GM12878 (cell line): ENCODE data around the gene PHC2. TPM values are rescaled to one million over a fixed set of nuclear protein-coding genes. Genes with fewer than 3 reads are reported as not detected.

Source experiments
- ATAC-seq: fragments of 200-7000 bp; cut with Tn5 transposase; 3 replicates; pipeline ENCODE4 v1.9.1; 2020; ENCODE audit warnings: mild to moderate bottlenecking, moderate library complexity
- BruUV-seq: library from RNA; stranded (reverse); fragments of 400-500 nt; replicated peaks from 2 replicates; lab custom pipeline; 2021; lab: Mats Ljungman, UMichigan
- CTCF ChIA-PET: fragments of 300-600 bp; sonication (Branson Sonifier 250); formaldehyde crosslinking; extraction: SDS; loops from one replicate; lab custom pipeline; 2021; ENCODE audit warnings: inconsistent platforms; lab: Yijun Ruan, JAX
- POLR2A ChIA-PET: fragments of 350-600 bp; formaldehyde crosslinking; extraction: SDS; loops from one replicate; lab custom pipeline; 2021; ENCODE audit warnings: inconsistent platforms; lab: Charles Lee
- RAD21 ChIA-PET: fragments of 300-600 bp; sonication (Branson Sonifier 250); formaldehyde crosslinking; loops from one replicate; lab custom pipeline; 2023; ENCODE audit warnings: antibody characterized with exemption; ENCODE audit not compliant: unreplicated experiment; lab: Charles Lee
- SMC1A ChIA-PET: fragments of 300-600 bp; sonication (Branson Sonifier 250); formaldehyde crosslinking; loops from one replicate; lab custom pipeline; 2023; ENCODE audit not compliant: unreplicated experiment, uncharacterized antibody; lab: Charles Lee
- DNase-seq: peaks from one replicate; pipeline ENCODE4 v3.0.0-alpha.2; 2011; ENCODE audit warnings: low read depth, low spot score
- FAIRE-seq: peaks from 3 replicates; lab custom pipeline; 2011; peaks lifted over from hg19 to GRCh38; lab: Jason Lieb, UNC
- H2AFZ ChIP-seq: 2 replicates; pipeline ENCODE4 v1.6.0; 2011; ENCODE audit warnings: low read depth, low read length, control low read depth; ENCODE audit not compliant: control insufficient read depth
- H3K27ac ChIP-seq: 2 replicates; pipeline ENCODE4 v1.5.1; 2011; ENCODE audit warnings: control low read depth; ENCODE audit not compliant: control insufficient read depth, insufficient read depth
- H3K27me3 ChIP-seq, 2 experiments: replicated peaks in 1 of 2; 2 replicates each; pipeline versions ENCODE4 v1.6.0 to v1.6.1; 2011; ENCODE audit warnings: low read length in 1 of 2; ENCODE audit not compliant: control insufficient read depth in 2 of 2, insufficient read depth in 2 of 2
- H3K36me3 ChIP-seq, 2 experiments: 2 replicates each; pipeline ENCODE4 v1.5.1; 2011; ENCODE audit warnings: low read length in 1 of 2; ENCODE audit not compliant: control insufficient read depth in 2 of 2, insufficient read depth in 2 of 2
- H3K4me1 ChIP-seq: 2 replicates; pipeline ENCODE4 v1.6.1; 2011; ENCODE audit warnings: mild to moderate bottlenecking, low read length, moderate library complexity, mixed read lengths; ENCODE audit not compliant: control insufficient read depth, insufficient read depth
- H3K4me2 ChIP-seq: 2 replicates; pipeline ENCODE4 v1.6.0; 2011; ENCODE audit warnings: control low read depth; ENCODE audit not compliant: control insufficient read depth, insufficient read depth
- H3K4me3 ChIP-seq: fragments of 200-600 bp; sonication (generic); 2 replicates; pipeline ENCODE4 v1.5.1; 2016
- H3K79me2 ChIP-seq: 2 replicates; pipeline ENCODE4 v1.6.0; 2011; ENCODE audit warnings: low read length; ENCODE audit not compliant: control insufficient read depth, insufficient read depth
- H3K9ac ChIP-seq: 2 replicates; pipeline ENCODE4 v1.8.0; 2011; ENCODE audit warnings: low read length, control low read depth, mixed read lengths; ENCODE audit not compliant: control insufficient read depth, insufficient read depth
- H3K9me3 ChIP-seq: replicated peaks from 3 replicates; pipeline ENCODE4 v1.5.1; 2011; ENCODE audit warnings: mild to moderate bottlenecking, low read length; ENCODE audit not compliant: control insufficient read depth, insufficient read depth
- H4K20me1 ChIP-seq: 2 replicates; pipeline ENCODE4 v1.6.0; 2011; ENCODE audit not compliant: control insufficient read depth, insufficient read depth
- BHLHE40 ChIP-seq, 2 experiments: fragments of 450-650 bp in 1 of 2; IDR thresholded peaks; 2 replicates each; pipeline ENCODE4 v1.6.1; 2011 to 2017; ENCODE audit warnings: low read depth in 2 of 2, borderline replicate concordance in 1 of 2, improper control_type of control experiment in 1 of 2, low read length in 1 of 2, mild to moderate bottlenecking in 1 of 2
- EGR1 ChIP-seq, 2 experiments: IDR thresholded peaks; 1 replicate in 1 of 2; 2 replicates in 1 of 2; pipeline ENCODE4 v1.6.1; 2011 to 2012; ENCODE audit warnings: low read depth in 2 of 2, low read length in 2 of 2, borderline replicate concordance in 1 of 2, mild to moderate bottlenecking in 1 of 2, moderate library complexity in 1 of 2
- EP300 ChIP-seq, 2 experiments: fragments of 150-350 bp in 1 of 2; IDR thresholded peaks; 2 replicates each; pipeline ENCODE4 v1.6.1; 2011 to 2012; ENCODE audit warnings: low read depth in 2 of 2, low read length in 2 of 2, borderline replicate concordance in 1 of 2, improper control_type of control experiment in 1 of 2, inconsistent platforms in 1 of 2; ENCODE audit not compliant: control insufficient read depth in 1 of 2
- IKZF2 ChIP-seq, 2 experiments: fragments of 450-650 bp; IDR thresholded peaks; 2 replicates each; pipeline ENCODE4 v1.6.1; 2017; ENCODE audit warnings: mild to moderate bottlenecking in 2 of 2, moderate library complexity in 2 of 2
- JUND ChIP-seq: IDR thresholded peaks from 2 replicates; pipeline ENCODE4 v1.6.1; 2012; ENCODE audit warnings: low read depth, mild to moderate bottlenecking, low read length, improper control_type of control experiment, moderate library complexity
- KDM1A ChIP-seq: fragments of 200-600 bp; sonication (generic); IDR thresholded peaks from 2 replicates; pipeline ENCODE4 v1.6.1; 2016; ENCODE audit warnings: borderline replicate concordance
- LARP7 ChIP-seq: fragments of 450-650 bp; IDR thresholded peaks from 2 replicates; pipeline ENCODE4 v1.6.1; 2017; ENCODE audit warnings: mild to moderate bottlenecking
- ZSCAN29 ChIP-seq: fragments of 450-650 bp; IDR thresholded peaks from 2 replicates; pipeline ENCODE4 v1.6.1; 2017; ENCODE audit warnings: mild to moderate bottlenecking, moderate library complexity
- WGBS: methylation state at CpG from one replicate; pipeline ENCODE4 v1.1.6; 2016; ENCODE audit warnings: low lambda C conversion rate; ENCODE audit not compliant: insufficient replicate concordance, insufficient coverage; ENCODE audit errors: missing lambda C conversion rate; 5-methylcytosine and 5-hydroxymethylcytosine counted together
- in situ Hi-C: fragments of 300-500 bp; cut with MboI; formaldehyde crosslinking; loops from 9 replicates; pipeline ENCODE4 v1.14.3; 2018; ENCODE audit warnings: mixed read lengths
- intact Hi-C: fragments of 100-400 bp; cut with micrococcal nuclease; formaldehyde crosslinking; loops from one replicate; pipeline ENCODE4 v1.14.2; 2022; ENCODE audit not compliant: unreplicated experiment
- polyA plus RNA-seq, 11 experiments: library from polyadenylated mRNA; depleted of rRNA in 4 of 11; unstranded in 6 of 11; stranded (reverse) in 5 of 11; fragments of >200 nt; fragmentation: Nextera tagmentation in 4 of 11; fragmentation: Illumina TruSeq in 1 of 11; extraction: Ambion mirVana in 4 of 11; extraction: Trizol in 1 of 11; gene quantifications; 1 replicate in 1 of 11; 2 replicates in 10 of 11; pipeline versions ENCODE4 v1.2.1 to v1.2.3, GENCODE V29; 2011 to 2016; ENCODE audit warnings: inconsistent platforms in 2 of 11, missing spikeins in 2 of 11, low read depth in 1 of 11
- total RNA-seq, 4 experiments: library from RNA; depleted of rRNA in 3 of 4; stranded (reverse); fragments of >200 nt in 3 of 4; fragmentation: Illumina TruSeq in 1 of 4; extraction: Trizol in 1 of 4; gene quantifications; 2 replicates each; pipeline versions ENCODE4 v1.2.1 to v1.2.3, GENCODE V29; 2013 to 2021

Gene PHC2
- total and polyA plus RNA-seq, 10 of the 15 experiments (the other 5 are each of a cell fraction or from before 2014, with no cell fraction given), result 2.0 to 35.9 (median 16.4) TPM

GRCh38 chr1:33314416-33314815 lies 116.5 kb downstream of the PHC2 start:
- 29% methylated on average over 9 of the region's 9 CpGs for WGBS
- no peak overlapping the region for H2AFZ ChIP-seq
- H3K4me1 ChIP-seq, result no peaks in the 10 kb centered on the region
- no peaks in the 10 kb centered on the region for H3K79me2 ChIP-seq
- no peaks in the 10 kb centered on the region for H4K20me1 ChIP-seq
- no peak for DNase-seq
- intact Hi-C loops, result no loop called here
- SMC1A ChIA-PET, result interaction anchor here (1.0 kb wide), 1 partner anchor 182 kb away, joined by 3 read pairs; no protein-coding TSS in a partner anchor
- H3K9me3 ChIP-seq, result no peaks in the 10 kb centered on the region
- H3K9ac ChIP-seq, result no peak overlapping the region
- RAD21 ChIA-PET, result interaction anchor here (0.6 kb wide), 1 partner anchor 19 kb away, joined by 3 read pairs; no protein-coding TSS in a partner anchor
- FAIRE-seq, result no peak
- POLR2A ChIA-PET, result interaction anchor here (0.7 kb wide), 1 partner anchor 24 kb away, joined by 6 read pairs; no protein-coding TSS in a partner anchor
- no peak overlapping the region for H3K4me2 ChIP-seq
- no peaks in the 10 kb centered on the region for H3K36me3 ChIP-seq
- H3K27ac ChIP-seq, result no peak overlapping the region
- CTCF ChIA-PET, result no interaction called here
- BruUV-seq, result no TSS peak
- in situ Hi-C loops, result no loop called here
- no peaks in the 10 kb centered on the region; a peak in 2 of 4 replicates for H3K27me3 ChIP-seq
- no peak for ATAC-seq
- TF ChIP-seq ZSCAN29 (no peak), KDM1A (no peak), LARP7 (no peak), EGR1 (IDR thresholded peaks at IDR 0.05; ENCODE audit: borderline replicate concordance in 1 of 2, low read depth in 2 of 2, low read length in 2 of 2) (no peak), JUND (no peak)
- H3K4me3 ChIP-seq, result no peak overlapping the region

DNA sequence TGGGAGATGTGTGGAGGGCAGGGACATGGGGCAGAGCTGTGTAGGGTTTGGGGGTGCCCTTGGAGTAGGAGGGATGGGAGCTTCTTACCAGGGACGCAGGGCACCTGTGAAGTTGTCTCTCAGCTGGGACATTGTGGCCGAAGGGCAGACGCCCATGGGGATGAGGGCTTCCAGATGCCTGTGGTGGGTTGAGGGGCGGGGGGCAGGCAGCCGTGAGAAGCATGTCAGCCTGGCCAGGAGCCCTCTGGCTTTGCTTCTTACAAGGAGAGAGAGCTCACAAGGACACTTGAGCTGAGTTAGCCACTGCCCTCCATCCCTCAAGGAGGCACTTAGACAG lies 118.5 kb downstream of the PHC2 start:
- no peak overlapping the region for H3K9ac ChIP-seq
- no peak for FAIRE-seq
- WGBS, result 13% methylated on average over 5 of the region's 5 CpGs
- DNase-seq, result no peak
- ChIA-PET SMC1A (interaction anchor here (1.0 kb wide), 1 partner anchor 35 kb away, joined by 3 read pairs; no protein-coding TSS in a partner anchor), CTCF (interaction anchor here (1.0 kb wide), 1 partner anchor 17 kb away, joined by 4 read pairs; no protein-coding TSS in a partner anchor), RAD21 (no interaction called here), POLR2A (no interaction called here)
- H3K4me1 ChIP-seq, result no peaks in the 10 kb centered on the region
- H2AFZ ChIP-seq, result no peak overlapping the region
- intact Hi-C loops, result no loop called here
- no peaks in the 10 kb centered on the region for H3K9me3 ChIP-seq
- in situ Hi-C loops, result no loop called here
- no peaks in the 10 kb centered on the region for H4K20me1 ChIP-seq
- H3K4me2 ChIP-seq, result no peak overlapping the region
- TF ChIP-seq EP300 (IDR thresholded peaks at IDR 0.05; ENCODE audit: borderline replicate concordance in 1 of 2, control insufficient read depth in 1 of 2, low read depth in 2 of 2, low read length in 2 of 2) (no peak), IKZF2 (IDR thresholded peaks at IDR 0.05) (no peak), BHLHE40 (IDR thresholded peaks at IDR 0.05; ENCODE audit: borderline replicate concordance in 1 of 2, low read depth in 2 of 2, low read length in 1 of 2) (no peak)
- H3K27me3 ChIP-seq, result no peaks in the 10 kb centered on the region; a peak in 2 of 4 replicates
- no peaks in the 10 kb centered on the region for H3K36me3 ChIP-seq
- H3K79me2 ChIP-seq, result no peaks in the 10 kb centered on the region
- H3K4me3 ChIP-seq, result no peak overlapping the region
- H3K27ac ChIP-seq, result no peak overlapping the region
- no peak for ATAC-seq
- no TSS peak for BruUV-seq
